22Rv1 (cell line): ENCODE results near the gene GLT8D2.

ENCODE experiments used
- H3K27ac ChIP-seq: fragments of 450-650 bp; 2 replicates; pipeline ENCODE4 v1.5.1; 2017
- CTCF ChIP-seq: fragments of 450-650 bp; IDR thresholded peaks from 2 replicates; pipeline ENCODE4 v1.5.1; 2017; ENCODE audit warnings: mild to moderate bottlenecking
- ZFX ChIP-seq: fragments of 450-650 bp; IDR thresholded peaks from 2 replicates; pipeline ENCODE4 v1.6.1; 2017; ENCODE audit warnings: antibody characterized with exemption, borderline replicate concordance

The GLT8D2 gene

GRCh38 chr12:104080764-104081163 is 30.8 kb upstream of the GLT8D2 start:
- no peak overlapping the region for H3K27ac ChIP-seq
- TF ChIP-seq ZFX, result no peak

GRCh38 chr12:104079024-104079423 is 29.0 kb upstream of the GLT8D2 start:
- TF ChIP-seq ZFX, result no peak
- TF ChIP-seq CTCF, result no peak
- H3K27ac ChIP-seq, result no peak overlapping the region

GRCh38 chr12:104073699-104074098 is 23.7 kb upstream of the GLT8D2 start:
- H3K27ac ChIP-seq, result no peak overlapping the region
- no peak for TF ChIP-seq CTCF

DNA sequence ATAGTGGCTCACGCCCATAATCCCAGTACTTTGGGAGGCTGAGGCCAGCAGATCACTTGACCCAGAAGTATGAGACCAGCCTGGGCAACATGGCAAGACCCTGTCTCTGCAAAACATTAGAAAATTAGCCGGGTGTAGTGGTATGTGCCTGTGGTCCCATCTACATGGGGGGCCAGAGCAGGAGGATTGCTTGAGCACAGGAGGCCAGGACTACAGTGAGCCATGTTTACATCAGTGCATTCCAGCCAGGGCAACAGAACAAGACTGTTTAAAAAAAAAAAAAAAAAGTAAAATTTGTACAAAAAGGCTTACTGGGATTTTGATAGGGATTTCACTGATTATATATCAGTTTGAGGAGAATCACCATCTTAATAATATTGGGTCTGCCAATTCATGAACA is 22.1 kb upstream of the GLT8D2 start:
- TF ChIP-seq CTCF, result no peak
- no peak for TF ChIP-seq ZFX
- no peak overlapping the region for H3K27ac ChIP-seq

DNA sequence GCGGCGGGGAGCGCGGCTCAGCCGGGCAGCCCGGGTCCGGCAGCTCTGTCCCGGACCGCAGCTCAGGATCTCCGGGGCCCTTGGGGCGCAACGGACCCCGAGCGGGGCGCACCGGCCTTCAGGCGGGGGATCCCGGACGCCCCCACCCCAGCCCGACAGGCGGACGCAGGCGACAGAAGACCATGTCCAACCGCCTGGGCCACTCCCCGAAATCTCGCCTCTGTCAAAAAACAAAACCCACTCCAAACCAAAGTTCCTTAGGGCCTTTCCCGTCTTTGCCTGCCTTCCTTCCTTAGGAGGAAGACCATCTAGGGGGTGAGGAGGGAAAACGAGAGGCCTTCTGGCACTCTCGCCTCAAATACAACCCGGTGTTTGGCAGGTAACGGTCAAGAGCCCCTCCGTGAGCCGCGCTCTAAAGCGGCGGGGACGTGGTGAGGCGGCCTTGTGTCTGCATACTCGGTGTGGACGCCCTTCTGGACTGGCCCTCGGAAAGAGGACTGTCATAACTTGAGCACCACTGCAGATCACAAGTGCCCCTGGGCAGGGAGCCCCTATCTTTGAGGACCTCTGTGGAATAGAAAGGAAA is 14.9 kb upstream of the GLT8D2 start:
- no peak for TF ChIP-seq ZFX
- no peak; the same call in 1 of the 2 replicates for TF ChIP-seq CTCF
- H3K27ac ChIP-seq, result peak overlapping the region; percentile 65

GRCh38 chr12:104064031-104064841 is 14.2 kb upstream of the GLT8D2 start, which contains the start of gene HCFC2:
Gene HCFC2, plus strand, starts transcription at chr12:104064531. Its CDS starts 30 bp downstream, at chr12:104064561.
- TF ChIP-seq ZFX (no peak), CTCF (peak; percentile 4; the same call in 1 of the 2 replicates)
- peak within 1 kb of the TSS; percentile 65 for H3K27ac ChIP-seq

DNA sequence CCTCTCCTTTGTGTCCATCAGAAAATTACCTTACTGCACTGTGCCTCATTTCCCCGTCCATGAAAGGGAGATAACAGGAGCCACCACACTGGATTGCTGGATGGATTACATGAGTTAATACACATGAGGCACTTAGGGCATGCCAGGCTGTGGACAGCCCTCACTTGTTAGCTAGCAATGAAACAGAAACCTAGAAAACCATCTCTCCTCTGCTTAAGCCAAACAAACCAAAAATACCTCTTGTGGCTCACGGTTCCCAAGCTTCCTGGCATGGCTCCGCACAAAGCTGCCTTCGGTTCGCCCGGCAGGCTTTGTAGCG is 13.7 kb upstream of the GLT8D2 start:
- TF ChIP-seq CTCF (no peak), ZFX (no peak)
- H3K27ac ChIP-seq, result peak overlapping the region; percentile 65
